Measurements from ENCODE around the gene ADSS1. TPM values are rescaled to one million over a fixed set of nuclear protein-coding genes. Genes with fewer than 3 reads are reported as not detected.
A peak's percentile ranks its signal among the peaks of the same experiment; 100 is the strongest.
"Not testable (repeated sequence)": the region's sequence is repeated elsewhere in the genome, so short reads cannot be mapped to it uniquely, and the experiment has no call there.

ADSS1 gene
- polyA plus RNA-seq, 3 donors from 2014 or later: 0.43 to 2.4 (median 1.2) TPM

- Mint-ChIP-seq H3K9me3 (no peaks in the 10 kb centered on the region), H3K27me3 (ENCODE audit: low read depth in 3 of 3) (peaks cover 1 to 3% (median 2%) of the 10 kb centered on the region in 3 donors), H3K27ac (no peak overlapping the region), H3K36me3 (no peaks in the 10 kb centered on the region), H3K4me1 (no peaks in the 10 kb centered on the region), H3K4me3 (peak overlapping the region in 4 of 5 donors; percentile 35 to 67 (median 54))
- peak in 1 of 3 donors; percentile 20 for DNase-seq
Measured at GRCh38 chr14:104724407-104724980, 465 bp downstream of the ADSS1 start.

- H3K4me3 Mint-ChIP-seq: peak overlapping the region in 4 of 5 donors; percentile 55 to 67 (median 60)
- no peak overlapping the region for H3K27ac Mint-ChIP-seq
- H3K9me3 Mint-ChIP-seq: no peaks in the 10 kb centered on the region
- DNase-seq: no peak
- H3K27me3 Mint-ChIP-seq (ENCODE audit: low read depth in 3 of 3): peaks cover 0 to 3% (median 1%) of the 10 kb centered on the region in 3 donors
- H3K36me3 Mint-ChIP-seq: no peaks in the 10 kb centered on the region
- no peaks in the 10 kb centered on the region for H3K4me1 Mint-ChIP-seq
Measured at GRCh38 chr14:104724981-104725771, 1.1 kb downstream of the ADSS1 start.

DNA sequence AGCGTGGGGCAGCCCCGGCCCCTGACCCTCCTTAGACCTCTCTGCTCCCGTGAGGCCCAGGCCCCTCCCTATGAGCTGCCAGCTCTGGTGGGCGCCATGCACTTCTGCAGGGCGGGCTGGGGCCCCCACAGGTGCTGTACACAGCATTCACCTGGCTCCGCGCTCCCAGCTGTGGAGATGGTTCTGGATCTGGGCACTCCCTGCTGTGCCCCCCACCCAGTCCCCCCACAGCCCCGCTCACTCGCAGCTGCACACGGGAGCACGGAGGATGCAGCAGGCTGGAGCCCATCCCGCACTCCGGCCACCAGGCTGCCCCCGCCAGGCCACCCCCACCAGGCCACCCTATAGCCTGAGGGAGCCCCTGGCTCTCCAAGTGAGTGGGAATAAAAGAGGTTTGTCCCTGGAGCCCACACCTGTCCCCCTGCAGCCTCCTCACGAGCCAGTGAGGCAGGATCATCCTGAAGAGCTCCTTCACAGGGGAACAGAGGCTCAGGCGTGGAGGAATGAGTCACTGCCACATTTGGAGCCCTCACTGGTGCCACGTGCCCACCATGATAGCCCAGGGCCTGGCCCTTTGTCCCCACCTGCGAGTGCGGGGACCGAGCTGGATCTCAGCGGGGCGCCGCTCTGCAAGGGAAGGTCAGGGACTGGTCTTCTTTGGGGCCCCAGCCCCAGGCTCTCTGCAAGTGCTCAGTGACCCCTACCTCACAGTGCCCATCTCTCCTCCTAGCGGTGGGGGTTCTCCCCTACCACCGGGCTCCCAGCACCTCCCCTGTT lies 1.9 kb downstream of the ADSS1 start:
- Mint-ChIP-seq H3K4me1 (no peaks in the 10 kb centered on the region), H3K27me3 (ENCODE audit: low read depth in 3 of 3) (peaks cover 0 to 3% (median 1%) of the 10 kb centered on the region in 3 donors), H3K36me3 (no peaks in the 10 kb centered on the region), H3K4me3 (peak overlapping the region in 1 of 5 donors; percentile 55), H3K27ac (no peak overlapping the region), H3K9me3 (no peaks in the 10 kb centered on the region)
- no peak for DNase-seq

DNA sequence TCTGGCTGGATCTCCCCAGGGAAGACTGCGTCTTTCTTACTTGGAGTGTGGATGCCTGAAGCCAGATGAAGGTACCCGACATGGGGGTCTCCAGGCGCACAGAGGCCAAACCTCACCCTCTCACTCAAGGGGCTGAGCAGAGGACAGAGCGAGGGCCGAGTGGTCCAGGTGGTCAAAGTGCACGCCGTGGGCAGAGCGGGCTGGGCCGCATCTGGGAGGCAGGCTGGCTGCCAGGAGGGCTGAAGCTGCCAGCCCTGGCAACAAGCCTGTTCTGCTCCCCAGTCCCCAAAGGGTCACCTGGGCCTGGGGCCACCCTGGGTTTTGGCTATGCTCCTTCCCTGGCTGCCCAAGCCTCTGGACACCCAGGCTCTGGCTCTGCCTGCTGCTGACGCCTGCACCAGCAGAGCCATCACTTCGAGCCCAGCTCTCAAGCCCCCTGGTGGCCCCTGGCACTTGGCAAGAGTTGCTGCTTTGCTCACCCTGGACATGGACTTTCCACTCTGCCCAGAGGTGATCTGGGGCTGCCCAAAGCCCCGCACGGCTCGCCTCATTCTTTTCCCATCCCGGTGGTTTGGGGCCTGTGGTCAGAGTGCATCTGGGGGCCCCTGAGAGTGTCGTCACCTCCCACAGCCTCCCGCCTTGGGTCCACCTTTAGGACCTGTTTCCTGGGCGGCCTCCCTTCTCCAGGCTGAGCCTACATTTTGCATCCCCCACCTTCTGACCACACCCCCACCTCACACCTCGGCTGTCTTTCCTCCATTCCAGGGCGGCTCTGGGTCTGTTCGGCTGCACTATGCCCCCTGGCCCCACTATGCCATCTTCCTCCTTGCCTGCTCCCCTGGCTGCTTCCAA lies 2.8 kb downstream of the ADSS1 start:
- Mint-ChIP-seq H3K27ac (peak overlapping the region in 1 of 6 donors; percentile 24), H3K4me1 (no peaks in the 10 kb centered on the region), H3K27me3 (ENCODE audit: low read depth in 3 of 3) (peaks cover 0 to 3% (median 1%) of the 10 kb centered on the region in 3 donors), H3K9me3 (no peaks in the 10 kb centered on the region), H3K36me3 (no peaks in the 10 kb centered on the region), H3K4me3 (no peak overlapping the region)
- no peak for DNase-seq

GRCh38 chr14:104728631-104729030 lies 4.6 kb downstream of the ADSS1 start:
- no peak for DNase-seq
- Mint-ChIP-seq H3K4me3 (no peak overlapping the region), H3K4me1 (no peaks in the 10 kb centered on the region), H3K36me3 (no peaks in the 10 kb centered on the region), H3K27me3 (ENCODE audit: low read depth in 3 of 3) (peaks cover 0 to 3% (median 1%) of the 10 kb centered on the region in 3 donors), H3K27ac (no peak overlapping the region), H3K9me3 (no peaks in the 10 kb centered on the region)

DNA sequence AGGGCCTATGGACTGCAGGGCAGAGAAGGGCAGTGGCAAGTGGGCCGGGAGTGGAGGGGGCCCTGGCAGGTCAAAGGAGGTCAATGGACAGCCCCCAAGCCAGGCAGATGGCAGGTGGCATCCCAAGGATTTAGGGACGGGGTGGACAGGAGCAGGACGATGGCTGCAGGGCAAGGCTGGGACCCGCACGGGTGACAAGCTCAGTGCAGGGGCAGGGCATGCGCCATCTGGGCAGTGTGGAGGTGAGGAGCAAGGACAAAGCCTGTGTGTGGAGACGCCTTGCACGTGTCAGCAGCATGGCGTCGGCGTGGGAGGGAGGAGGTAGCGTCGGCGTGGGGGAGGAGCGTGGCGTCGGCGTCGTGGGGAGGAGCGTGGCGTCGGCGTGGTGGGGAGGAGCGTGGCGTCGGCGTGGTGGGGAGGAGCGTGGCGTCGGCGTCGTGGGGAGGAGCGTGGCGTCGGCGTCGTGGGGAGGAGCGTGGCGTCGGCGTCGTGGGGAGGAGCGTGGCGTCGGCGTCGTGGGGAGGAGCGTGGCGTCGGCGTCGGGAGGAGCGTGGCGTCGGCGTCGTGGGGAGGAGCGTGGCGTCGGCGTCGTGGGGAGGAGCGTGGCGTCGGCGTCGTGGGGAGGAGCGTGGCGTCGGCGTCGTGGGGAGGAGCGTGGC lies 5.3 kb downstream of the ADSS1 start:
- H3K27ac Mint-ChIP-seq: peak overlapping the region in 1 of 6 donors; percentile 51
- not testable (repeated sequence) for H3K4me3 Mint-ChIP-seq

GRCh38 chr14:104729835-104730181 lies 5.8 kb downstream of the ADSS1 start:
- no peaks in the 10 kb centered on the region for H3K36me3 Mint-ChIP-seq
- no peak overlapping the region for H3K27ac Mint-ChIP-seq
- H3K27me3 Mint-ChIP-seq (ENCODE audit: low read depth in 3 of 3): peaks cover 0 to 3% (median 1%) of the 10 kb centered on the region in 3 donors
- no peaks in the 10 kb centered on the region for H3K4me1 Mint-ChIP-seq
- no peaks in the 10 kb centered on the region for H3K9me3 Mint-ChIP-seq
- H3K4me3 Mint-ChIP-seq: no peak overlapping the region
- DNase-seq: no peak

More for the DNA sequence above, 5.3 kb downstream of the ADSS1 start:
- H3K4me1 Mint-ChIP-seq; H3K36me3 Mint-ChIP-seq; H3K27me3 Mint-ChIP-seq (ENCODE audit: low read depth in 3 of 3); DNase-seq; H3K9me3 Mint-ChIP-seq: not testable (repeated sequence)

- H3K9me3 Mint-ChIP-seq: no peaks in the 10 kb centered on the region
- DNase-seq: no peak
- no peaks in the 10 kb centered on the region for H3K4me1 Mint-ChIP-seq
- no peak overlapping the region for H3K27ac Mint-ChIP-seq
- H3K27me3 Mint-ChIP-seq (ENCODE audit: low read depth in 3 of 3): peaks cover 0 to 3% (median 1%) of the 10 kb centered on the region in 3 donors
- H3K4me3 Mint-ChIP-seq: no peak overlapping the region
- no peaks in the 10 kb centered on the region for H3K36me3 Mint-ChIP-seq
Measured at GRCh38 chr14:104730487-104730886, 6.5 kb downstream of the ADSS1 start.

- no peak overlapping the region for H3K27ac Mint-ChIP-seq
- no peaks in the 10 kb centered on the region for H3K36me3 Mint-ChIP-seq
- no peaks in the 10 kb centered on the region for H3K9me3 Mint-ChIP-seq
- H3K4me1 Mint-ChIP-seq: no peaks in the 10 kb centered on the region
- peaks cover 1 to 3% (median 2%) of the 10 kb centered on the region in 3 donors for H3K27me3 Mint-ChIP-seq (ENCODE audit: low read depth in 3 of 3)
- no peak overlapping the region for H3K4me3 Mint-ChIP-seq
- no peak for DNase-seq
Measured at GRCh38 chr14:104731320-104732294, 7.6 kb downstream of the ADSS1 start.

DNA sequence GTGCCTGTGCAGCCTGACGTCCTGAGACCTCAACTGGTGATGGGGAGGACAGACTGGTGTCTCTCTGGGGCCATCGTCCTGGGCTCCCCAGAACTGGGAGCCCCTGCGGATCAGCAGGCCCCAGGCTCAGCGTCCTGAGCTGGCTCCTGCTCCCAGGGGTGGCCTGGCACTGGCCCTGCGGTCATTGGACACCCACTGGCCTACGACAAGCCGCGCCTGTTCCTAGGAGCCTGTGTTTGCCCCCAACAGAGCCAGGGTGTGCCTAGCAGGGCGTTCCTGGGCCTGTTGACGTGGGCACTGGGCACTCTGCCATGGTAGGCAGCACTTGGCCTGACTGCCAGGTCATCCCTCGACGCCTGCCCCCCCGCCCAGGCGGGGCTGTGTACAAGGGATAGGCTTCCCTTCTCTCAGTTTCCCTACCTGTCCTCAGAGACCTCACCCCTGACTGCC lies 8.4 kb downstream of the ADSS1 start:
- no peaks in the 10 kb centered on the region for H3K9me3 Mint-ChIP-seq
- H3K36me3 Mint-ChIP-seq: no peaks in the 10 kb centered on the region

DNA sequence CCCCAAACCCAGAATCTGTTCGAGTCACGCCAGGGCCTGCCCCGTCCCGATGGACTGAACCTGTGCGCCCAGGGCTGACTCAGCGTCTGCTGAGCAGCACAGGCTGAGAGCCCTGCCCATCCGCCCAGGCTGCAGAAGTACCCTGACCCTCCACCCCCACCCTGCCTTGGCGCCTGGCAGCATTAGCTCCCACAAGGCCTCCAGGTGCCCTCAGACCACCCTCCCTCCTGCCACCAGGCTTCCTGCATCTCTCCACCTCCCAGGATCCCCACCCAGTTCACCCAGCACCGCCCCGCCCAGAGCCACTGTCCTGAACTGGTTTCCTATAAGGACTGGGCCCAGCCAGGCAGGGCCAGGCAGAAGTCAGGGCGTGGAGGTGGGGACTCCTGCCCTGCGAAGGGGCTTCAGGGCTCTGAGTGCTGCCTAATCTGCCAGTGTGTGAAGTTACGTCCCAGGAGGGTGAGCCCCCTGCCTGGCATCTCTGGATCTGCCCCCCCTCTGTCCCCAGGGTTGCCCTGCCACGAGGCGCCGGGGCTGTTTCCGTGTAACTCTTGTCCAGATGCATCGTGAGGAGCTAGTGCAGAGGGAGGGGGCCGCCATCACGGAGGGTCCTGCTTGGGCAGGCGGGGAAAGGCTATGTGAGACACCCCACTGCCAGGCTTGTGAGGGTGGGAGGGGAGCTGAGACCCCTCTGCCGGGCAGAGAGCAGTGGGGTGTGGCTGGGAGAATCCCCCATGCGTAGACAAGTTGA lies 9.1 kb downstream of the ADSS1 start:
- no peak for DNase-seq
- Mint-ChIP-seq H3K4me3 (no peak overlapping the region), H3K36me3 (no peaks in the 10 kb centered on the region), H3K4me1 (no peaks in the 10 kb centered on the region), H3K9me3 (no peaks in the 10 kb centered on the region), H3K27ac (no peak overlapping the region), H3K27me3 (ENCODE audit: low read depth in 3 of 3) (peaks cover 0 to 2% (median 1%) of the 10 kb centered on the region in 3 donors)

More for the DNA sequence above, 8.4 kb downstream of the ADSS1 start:
- no peak for DNase-seq
- Mint-ChIP-seq H3K4me1 (no peaks in the 10 kb centered on the region), H3K27ac (no peak overlapping the region), H3K4me3 (no peak overlapping the region), H3K27me3 (ENCODE audit: low read depth in 3 of 3) (peaks cover 1 to 3% (median 2%) of the 10 kb centered on the region in 3 donors)
